Endometrial microvascular endothelial cells (primary cell): ENCODE measurements around the gene TEX2. TPM values are rescaled to one million over a fixed set of nuclear protein-coding genes. Genes with fewer than 3 reads are reported as not detected.
"Not testable (repeated sequence)": the region's sequence is repeated elsewhere in the genome, so short reads cannot be mapped to it uniquely, and the experiment has no call there.

ENCODE experiments used
- in situ Hi-C: cut with HindIII; loops from 2 replicates; pipeline ENCODE4 v1.10.0; 2017; ENCODE audit warnings: low sequenced_read_pairs, low pct_unique_long_range_greater_than_20kb; ENCODE audit errors: inconsistent ontology term
- total RNA-seq: library from RNA; depleted of rRNA; stranded (reverse); fragments of >200 nt; gene quantifications from one replicate; pipeline ENCODE4 v1.2.3, GENCODE V29; 2015; ENCODE audit errors: inconsistent ontology term

TEX2 gene
- total RNA-seq, 1 donor from 2014 or later, result 24.9 TPM

DNA sequence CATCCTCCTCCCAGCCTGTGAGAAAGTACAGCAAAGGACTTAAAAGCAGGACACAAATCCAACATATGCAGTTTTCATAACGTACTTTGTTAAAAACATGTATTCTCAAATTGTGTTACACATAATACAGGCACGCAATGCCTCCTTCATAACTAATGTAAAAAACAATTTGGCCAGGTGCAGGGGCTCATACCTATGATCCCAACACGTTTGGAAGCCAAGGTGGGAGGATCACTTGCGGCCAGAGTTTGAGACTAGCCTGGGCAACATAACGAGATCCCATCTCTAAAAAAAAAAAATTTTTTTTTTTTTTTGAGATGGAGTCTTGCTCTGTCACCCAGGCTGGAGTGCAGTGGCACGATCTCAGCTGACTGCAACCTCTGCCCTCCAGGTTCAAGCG lies 20.4 kb downstream of the TEX2 start:
- in situ Hi-C loops, result no loop called here

DNA sequence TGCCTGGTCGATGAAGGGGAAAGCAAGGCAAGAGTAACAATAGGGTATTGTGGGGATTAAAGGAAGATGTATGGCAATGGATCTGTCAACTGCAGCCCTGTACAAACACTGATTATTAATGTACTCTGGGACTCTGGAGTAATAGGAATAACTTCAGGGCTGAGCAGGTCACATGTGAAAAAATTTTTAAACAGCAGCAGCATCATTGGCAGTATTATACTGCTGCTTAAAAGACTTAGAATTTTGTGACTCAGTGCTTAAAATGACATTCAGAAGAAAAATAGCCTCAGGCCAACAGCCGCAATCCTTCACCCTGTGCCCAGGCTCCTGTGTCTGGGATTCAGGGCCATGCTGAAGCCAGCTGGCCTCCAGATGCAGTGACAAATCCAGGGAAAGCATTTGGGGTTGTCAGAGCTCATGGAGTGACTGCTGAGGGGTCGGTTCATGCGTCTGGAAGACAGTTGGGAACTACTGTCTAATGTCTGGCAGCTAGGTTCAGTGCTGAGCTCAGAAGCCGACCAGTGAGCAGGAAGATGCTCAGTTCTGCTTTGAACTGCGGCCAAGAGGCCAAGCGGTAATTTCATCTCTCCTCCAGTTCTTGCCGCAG lies 22.2 kb downstream of the TEX2 start:
- in situ Hi-C loops, result no loop called here

DNA sequence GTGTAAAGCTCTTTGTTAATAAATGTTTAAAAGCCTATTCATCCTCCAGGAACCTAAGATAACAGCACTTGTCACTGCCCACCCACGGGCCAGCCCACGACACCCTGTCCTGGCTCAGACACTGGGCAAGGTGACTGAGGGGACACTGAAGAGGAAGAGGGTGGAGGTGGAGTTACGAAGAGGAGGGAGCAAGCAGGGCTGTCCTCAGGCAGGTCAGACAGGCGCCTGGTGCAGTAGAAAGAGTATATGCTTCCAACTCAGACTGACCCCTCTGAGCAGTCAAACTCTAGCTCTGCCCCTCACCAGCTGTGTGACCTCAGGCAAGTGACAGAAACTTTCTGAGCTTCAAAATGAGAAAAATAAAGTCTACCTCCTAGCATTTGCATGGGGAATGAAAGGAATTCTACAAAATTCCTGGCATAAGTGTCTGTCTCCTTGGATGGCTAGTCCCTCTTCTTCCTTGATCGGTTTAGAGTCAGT lies 22.8 kb downstream of the TEX2 start:
- in situ Hi-C loops, result no loop called here

DNA sequence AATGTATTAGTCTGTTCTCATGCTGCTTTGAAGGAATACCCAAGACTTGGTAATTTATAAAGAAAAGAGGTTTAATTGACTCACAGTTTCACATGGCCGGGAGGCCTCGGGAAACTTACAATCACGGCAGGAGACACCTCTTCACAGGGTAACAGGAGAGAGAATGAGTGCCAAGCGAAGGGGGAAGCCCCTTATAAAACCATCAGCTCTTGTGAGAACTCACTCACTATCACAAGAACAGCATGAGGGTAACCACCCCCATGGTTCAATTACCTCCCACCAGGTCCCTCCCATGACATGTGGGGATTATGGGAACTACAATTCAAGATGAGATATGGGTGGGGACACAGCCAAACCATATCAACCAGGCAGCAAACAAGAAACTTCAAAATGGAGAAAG lies 24.6 kb downstream of the TEX2 start:
- in situ Hi-C loops, result not testable (repeated sequence)

DNA sequence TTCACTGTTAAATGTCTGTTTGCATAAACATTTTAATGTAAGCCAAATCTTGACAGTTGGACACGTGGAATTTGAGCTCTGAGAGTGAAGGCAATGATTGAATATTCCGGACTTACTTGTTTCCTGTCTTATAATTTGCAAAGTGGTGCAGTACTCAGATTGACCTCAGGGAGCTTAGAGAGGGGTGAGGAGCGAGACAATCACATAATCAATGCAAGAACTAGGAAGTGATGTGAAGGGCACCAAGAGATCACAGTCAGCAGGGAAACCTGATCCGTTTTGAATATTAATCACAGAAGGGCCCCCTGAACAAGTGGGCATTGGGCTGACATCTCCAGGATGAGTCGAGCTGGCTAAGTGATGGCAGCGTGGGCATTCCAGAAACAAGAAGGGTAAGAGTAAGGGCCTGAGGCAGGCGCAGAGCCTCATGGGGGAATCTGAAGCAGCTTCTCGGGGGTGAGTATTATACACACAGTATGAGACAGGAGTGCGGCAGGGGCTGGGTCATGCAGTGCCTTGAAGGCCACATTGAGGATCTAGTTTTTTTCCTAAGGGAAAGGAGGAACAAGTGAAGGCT lies 26.1 kb downstream of the TEX2 start:
- in situ Hi-C loops, result no loop called here

DNA sequence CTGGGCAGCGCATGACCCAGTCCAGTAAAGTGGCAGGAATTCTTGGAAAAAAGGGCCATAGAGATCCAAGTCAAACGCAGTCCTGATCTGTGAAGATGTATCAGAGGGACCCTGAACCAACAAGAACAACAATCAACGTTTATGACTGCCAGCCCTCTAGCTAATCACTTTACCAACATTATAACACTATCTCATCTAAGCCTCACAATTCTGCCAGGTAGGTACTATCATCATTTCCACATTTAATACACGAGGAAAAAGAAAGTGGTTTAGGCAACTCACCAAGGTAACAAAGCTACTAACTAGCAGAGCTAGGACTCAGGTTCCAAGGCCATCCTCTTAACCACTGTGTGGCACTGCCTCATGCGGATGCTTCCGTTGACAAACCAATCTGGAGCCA lies 28.1 kb downstream of the TEX2 start:
- in situ Hi-C loops, result no loop called here

DNA sequence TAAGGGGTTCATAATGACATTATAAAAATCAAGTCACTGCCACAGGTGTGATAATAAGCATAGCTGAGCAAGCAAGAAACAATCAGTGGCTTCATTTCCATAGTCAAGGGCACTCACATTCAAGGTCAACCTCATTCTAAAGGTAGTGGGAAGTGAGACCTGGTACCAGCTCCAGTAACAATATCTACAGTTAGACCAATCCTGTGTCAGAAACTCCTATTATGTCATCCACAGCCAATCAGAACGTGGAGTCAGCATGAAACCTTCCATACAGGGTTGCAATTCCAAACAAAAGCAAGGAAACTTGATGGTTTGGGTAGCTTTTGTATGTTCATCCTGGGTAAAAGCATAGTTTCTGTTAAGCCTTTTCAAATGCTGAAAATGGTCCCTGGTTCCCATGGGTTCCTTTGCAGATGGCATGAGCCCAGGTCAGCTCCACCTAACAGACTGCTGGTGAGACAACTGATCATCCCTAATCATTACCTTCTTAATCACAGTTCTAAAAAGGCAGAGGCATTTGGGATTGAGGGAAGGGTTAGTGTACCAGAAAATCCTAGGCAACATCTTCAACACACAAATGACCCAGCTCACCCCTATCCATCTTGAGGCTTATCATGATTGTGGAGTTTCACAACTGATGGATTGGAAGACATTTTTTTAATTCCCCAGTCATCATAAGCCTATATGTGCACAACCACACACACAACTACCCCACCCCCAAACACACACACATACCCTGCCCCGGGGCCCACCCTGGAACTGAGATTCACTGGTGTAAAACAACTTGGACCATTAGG lies 30.4 kb downstream of the TEX2 start:
- in situ Hi-C loops, result no loop called here

DNA sequence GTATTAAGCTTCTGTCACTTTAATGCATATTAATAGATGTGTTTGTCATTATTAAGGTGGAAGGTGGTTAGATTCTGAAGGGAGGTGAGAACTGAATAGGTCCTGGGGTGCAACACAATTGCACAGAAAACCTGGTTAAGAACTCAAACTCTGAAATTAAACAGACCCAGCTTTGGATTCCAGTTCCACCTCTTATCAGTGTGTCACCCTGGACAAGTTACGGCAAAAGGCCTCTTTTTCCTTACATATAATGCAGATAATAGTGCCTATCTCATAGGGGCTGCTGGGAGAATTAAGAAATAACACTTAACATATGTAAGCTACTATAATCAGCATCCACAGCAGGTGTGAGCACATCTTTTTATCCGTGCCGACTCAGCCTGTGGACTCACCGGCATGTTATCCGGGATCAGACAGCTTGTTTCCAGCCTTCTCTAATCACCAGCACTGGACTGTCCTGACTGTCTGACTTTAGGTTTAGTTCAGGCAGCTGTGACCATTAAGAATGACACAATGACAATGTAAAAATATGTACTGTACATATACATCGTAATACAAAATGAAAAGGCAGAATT lies 31.4 kb downstream of the TEX2 start:
- in situ Hi-C loops, result no loop called here

DNA sequence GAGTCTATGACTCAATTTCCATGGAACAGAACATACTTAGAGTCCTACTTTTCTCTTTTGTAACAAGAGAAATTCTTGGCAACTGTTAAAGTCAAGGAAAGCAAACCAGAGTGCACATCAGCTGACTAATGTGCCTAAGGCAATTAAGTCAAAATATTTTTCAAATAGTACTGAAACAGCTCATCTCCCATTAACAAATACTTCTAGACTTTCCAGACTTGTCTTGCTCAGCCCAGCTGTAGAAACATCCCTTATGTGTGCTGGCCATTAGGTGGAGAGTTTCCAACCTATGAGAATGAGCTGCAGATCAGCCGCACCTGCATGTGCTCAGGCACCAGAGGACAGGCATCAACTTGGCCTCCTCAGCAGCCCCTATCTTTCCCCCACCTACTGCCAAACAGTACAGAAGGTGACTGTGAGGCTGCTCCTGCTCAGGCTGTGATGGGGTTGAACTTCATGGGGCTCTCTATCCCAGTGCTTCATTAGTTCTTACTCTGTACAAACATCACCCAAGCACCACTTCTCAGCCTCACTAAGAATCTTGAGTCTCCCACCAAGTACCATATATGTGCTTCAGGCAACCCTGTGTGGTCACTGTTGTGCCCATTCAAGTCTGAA lies 32.2 kb downstream of the TEX2 start:
- in situ Hi-C loops, result no loop called here

DNA sequence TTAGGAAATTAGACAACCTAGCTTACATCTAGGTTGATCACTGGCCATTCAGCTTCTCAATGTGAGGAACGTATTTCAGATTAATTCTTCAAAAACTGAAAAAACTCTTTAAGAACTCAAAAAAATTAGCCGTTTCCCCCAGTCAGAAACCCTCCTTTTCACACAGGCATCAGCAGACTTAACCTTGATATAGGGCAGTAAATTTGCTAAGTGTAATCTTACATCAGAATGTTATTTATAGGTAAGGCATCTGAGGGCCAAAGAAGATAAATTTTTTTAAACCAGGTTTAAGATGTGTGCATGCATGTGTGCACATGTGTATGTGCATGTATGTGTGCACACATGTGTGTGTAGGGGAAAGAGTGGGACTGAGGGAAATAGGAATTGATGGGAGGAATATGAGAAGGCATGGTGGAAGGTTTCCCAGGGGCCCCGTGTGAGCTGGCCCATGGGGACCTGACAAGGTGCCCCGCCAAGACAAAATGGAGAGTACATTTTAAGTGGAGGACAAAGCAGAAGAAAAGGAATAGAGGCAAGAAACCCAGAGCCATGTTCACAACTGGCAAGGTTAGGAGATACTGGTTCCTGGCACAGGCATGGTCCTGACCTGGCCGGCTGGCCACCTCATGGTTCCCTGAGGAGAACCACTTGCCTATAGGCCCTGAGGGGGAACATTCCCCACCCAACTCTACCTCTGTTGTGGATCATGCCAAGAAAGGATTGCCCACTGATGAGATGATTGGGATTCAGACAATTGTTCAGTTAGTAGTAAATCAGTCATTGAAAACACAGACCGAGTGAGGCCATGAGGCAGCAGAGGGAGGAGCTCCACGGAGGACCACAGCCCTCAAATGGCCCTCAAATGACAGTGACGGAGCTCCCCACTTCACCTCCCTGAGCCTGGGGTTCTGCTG lies 33.0 kb downstream of the TEX2 start:
- in situ Hi-C loops, result no loop called here

DNA sequence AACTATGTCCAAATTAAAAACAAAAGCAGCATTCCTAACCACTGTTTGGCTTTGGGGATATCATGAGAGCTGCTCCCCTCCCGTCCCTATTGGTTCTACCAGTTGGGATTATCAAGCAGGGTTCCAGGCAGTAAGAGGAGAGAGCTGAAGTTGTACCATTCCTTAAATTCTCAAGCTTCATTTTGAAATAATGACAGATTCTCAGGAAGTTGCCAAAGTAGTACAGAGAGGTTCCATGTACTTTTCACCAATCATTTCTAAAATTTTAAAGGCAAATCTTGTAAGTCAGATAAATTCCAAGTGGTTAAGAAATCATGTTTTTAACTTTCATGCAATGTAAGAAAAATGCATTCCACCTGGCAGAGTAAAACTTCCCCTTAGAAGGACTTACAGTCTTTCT lies 36.9 kb downstream of the TEX2 start:
- in situ Hi-C loops, result no loop called here

DNA sequence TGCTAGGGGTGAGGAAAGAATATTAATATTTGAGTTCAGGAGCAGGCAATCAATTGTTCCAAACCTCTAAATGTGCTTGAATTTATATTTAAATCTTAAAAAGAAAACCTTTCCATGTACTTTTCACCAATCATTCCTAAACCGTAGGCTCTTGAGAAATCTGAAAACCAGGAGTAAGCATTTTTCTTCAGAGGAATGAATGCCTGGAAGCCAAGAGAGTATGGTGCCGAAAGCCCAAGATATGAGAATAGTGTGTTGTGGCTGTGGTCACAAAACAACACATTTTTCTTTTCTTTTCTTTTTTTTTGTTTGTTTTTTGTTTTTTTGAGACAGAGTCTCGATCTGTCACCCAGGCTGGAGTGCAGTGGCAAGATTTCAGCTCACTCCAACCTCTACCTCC lies 37.6 kb downstream of the TEX2 start:
- in situ Hi-C loops, result no loop called here

DNA sequence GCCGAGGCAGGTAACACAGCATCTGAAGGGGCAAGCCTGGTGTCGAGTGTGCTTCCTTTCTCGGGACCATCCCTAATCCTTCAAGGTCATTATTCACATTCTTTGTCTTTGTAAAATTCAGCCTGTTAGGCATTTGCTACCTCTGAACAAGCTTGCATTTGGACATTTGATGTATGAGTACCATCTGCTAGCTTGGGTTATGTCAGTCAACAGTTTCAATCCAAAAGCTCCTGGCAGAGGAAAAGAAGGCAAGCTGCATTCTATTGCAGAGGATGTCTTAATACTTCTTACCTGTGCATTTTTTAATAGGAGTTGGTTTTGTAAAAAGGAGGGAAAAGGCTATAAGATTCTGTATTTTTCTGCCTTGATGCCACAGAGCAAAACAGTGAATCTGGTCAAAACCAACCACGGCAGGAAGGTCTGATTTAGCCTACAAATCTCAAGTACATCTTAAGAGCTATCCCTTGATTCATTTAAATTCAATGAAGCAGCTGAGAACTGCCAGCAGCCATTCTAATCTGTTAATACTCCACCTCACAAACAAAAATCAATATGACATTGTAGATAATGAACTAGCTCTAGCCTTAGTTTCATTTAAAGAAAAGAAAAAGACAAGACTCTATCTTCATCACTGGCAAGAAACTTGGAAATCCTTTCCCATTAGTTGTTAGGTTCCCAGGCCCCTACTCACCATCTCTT lies 39.0 kb downstream of the TEX2 start:
- in situ Hi-C loops, result no loop called here

DNA sequence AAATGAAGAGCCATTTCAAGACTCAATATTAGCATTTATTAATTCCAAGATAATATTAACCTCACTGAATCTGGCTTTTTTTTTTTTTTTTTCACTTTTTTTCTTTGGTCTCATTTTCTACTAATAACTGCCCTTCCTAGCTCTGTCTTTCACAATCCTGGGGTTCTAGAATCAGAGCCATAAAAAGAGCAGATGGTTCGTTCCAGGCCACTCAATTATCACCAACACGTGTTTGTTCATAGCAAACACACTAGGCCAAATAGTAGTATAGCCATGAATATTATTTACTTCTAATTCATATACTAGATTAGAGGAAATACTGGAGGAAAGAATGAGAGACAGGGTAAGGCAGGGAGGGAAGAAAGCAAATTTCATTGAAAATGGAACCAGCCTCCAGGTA lies 39.8 kb downstream of the TEX2 start:
- in situ Hi-C loops, result no loop called here

DNA sequence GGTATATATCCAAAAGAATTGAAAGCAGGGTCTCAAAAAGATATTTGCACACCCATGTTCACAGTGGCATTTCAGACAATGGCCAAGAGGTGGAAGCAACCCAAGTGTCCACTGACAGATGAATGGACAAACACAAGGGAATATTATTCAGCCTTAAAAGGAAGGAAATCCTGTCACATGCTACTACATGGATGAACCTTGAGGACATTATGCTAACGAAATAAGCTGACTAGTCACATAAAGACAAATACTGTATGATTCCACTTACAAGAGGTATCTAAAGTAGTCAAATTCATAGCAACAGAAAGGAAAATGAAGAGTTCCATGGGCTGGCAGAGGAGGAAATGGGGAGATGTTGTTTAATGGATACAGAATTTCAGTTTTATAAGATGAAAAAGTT lies 41.4 kb downstream of the TEX2 start:
- in situ Hi-C loops, result no loop called here

DNA sequence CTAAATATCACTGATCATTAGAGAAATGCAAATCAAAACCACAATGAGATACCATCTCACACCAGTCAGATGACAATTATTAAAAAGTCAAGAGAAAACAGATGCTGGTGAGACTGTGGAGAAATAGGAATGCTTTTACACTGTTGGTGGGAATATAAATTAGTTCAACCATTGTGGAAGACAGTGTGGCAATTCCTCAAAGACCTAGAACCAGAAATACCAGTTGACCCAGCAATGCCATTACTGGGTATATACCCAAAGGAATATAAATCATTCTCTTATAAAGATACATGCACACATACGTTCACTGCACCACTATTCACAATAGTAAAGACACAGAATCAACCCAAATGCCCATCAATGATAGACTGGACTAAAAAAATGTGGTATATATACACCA lies 42.5 kb downstream of the TEX2 start:
- in situ Hi-C loops, result not testable (repeated sequence)

DNA sequence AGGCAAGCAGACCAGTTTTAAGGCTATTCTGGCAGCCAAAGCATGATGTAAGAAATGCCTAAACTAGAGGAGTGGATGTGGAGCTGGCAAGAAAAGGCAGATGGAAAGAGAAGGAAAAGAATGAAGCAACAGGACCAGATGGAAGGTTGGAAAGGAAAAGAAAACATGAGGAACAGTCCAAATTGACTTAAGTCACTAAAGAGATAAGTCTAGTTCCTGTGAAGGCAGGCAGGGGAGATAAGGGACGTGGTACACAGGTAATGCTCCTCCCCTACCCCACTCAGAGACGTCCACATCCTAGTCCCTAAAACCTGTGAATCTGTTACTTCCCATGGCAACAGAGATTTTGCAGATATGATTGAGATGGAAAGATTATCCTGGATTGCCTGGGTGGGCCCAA lies 43.5 kb downstream of the TEX2 start:
- in situ Hi-C loops, result no loop called here

DNA sequence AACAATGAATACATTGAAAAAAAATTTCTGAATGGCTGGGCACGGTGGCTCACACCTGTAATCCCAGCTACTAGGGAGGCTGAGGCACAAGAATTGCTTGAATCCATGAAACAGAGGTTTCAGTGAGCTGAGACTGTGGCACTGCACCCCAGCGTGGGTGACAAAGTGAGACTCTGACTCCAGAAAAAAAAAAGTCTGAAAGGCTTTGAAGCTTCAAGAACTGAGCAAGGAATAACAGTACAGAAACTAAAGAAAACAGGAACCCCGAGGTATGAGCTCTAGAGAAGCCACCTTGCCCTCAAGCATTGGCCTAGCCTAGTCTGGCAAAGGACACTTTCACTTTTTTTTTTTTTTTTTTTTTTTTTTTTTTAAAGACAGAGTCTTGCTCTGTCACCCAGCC lies 45.0 kb downstream of the TEX2 start:
- in situ Hi-C loops, result no loop called here
